ENCODE results near the gene ZNF487. TPM values are rescaled to one million over a fixed set of nuclear protein-coding genes. Genes with fewer than 3 reads are reported as not detected.

Gene ZNF487
- total and polyA plus RNA-seq, 2 of the 13 experiments (the other 11 are each of a cell fraction or from before 2014, with no cell fraction given), result 7.4 to 8.8 TPM

DNA sequence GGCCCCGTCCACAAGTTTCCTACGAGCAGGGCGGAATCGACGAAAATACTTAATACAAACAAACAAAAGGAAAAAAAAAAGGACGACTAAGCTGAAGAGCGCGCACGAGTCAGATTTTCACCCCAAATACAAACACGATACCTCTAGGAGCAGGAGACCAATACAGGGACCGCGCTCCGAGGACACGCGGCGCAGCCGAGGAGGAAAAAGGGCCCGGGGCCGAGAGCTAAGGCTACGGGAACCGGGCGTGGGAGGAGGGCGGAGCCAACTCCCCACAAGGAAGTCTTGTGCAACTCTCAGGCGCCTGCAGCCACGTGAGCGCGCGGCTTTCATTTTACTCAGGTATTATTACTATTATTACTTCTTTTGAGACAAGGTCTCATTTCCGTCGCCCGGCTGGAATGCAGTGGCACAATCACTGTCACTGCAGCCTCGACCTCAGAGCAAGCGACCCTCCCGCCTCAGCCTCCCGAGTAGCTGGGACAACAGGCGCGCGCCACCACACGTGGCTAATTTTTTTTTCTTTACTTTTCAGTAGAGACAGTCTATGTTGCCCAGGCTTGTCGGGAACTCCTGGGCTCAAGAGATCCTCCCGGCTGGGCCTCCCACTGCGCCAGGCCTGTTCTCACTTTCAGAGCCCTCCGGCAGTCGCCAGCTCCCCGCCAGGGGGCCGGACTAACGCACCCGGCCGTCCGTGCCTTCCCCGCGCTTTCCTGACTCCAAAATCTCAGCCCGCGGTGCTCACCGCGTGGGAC, 29.2 kb upstream of the ZNF487 start (continued):
- TF ChIP-seq, protein P1, sequence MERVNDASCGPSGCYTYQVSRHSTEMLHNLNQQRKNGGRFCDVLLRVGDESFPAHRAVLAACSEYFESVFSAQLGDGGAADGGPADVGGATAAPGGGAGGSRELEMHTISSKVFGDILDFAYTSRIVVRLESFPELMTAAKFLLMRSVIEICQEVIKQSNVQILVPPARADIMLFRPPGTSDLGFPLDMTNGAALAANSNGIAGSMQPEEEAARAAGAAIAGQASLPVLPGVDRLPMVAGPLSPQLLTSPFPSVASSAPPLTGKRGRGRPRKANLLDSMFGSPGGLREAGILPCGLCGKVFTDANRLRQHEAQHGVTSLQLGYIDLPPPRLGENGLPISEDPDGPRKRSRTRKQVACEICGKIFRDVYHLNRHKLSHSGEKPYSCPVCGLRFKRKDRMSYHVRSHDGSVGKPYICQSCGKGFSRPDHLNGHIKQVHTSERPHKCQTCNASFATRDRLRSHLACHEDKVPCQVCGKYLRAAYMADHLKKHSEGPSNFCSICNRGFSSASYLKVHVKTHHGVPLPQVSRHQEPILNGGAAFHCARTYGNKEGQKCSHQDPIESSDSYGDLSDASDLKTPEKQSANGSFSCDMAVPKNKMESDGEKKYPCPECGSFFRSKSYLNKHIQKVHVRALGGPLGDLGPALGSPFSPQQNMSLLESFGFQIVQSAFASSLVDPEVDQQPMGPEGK (CRISPR knock-in tag; IDR thresholded peaks at IDR 0.05), result peak; percentile 73
- no peak for TF ChIP-seq PHF21A (CRISPR knock-in tag; IDR thresholded peaks at IDR 0.05)
- TF ChIP-seq, protein P2, sequence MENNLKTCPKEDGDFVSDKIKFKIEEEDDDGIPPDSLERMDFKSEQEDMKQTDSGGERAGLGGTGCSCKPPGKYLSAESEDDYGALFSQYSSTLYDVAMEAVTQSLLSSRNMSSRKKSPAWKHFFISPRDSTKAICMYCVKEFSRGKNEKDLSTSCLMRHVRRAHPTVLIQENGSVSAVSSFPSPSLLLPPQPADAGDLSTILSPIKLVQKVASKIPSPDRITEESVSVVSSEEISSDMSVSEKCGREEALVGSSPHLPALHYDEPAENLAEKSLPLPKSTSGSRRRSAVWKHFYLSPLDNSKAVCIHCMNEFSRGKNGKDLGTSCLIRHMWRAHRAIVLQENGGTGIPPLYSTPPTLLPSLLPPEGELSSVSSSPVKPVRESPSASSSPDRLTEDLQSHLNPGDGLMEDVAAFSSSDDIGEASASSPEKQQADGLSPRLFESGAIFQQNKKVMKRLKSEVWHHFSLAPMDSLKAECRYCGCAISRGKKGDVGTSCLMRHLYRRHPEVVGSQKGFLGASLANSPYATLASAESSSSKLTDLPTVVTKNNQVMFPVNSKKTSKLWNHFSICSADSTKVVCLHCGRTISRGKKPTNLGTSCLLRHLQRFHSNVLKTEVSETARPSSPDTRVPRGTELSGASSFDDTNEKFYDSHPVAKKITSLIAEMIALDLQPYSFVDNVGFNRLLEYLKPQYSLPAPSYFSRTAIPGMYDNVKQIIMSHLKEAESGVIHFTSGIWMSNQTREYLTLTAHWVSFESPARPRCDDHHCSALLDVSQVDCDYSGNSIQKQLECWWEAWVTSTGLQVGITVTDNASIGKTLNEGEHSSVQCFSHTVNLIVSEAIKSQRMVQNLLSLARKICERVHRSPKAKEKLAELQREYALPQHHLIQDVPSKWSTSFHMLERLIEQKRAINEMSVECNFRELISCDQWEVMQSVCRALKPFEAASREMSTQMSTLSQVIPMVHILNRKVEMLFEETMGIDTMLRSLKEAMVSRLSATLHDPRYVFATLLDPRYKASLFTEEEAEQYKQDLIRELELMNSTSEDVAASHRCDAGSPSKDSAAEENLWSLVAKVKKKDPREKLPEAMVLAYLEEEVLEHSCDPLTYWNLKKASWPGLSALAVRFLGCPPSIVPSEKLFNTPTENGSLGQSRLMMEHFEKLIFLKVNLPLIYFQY (CRISPR knock-in tag; IDR thresholded peaks at IDR 0.05; ENCODE audit: borderline replicate concordance), result no peak
- no peak for TF ChIP-seq KDM4B (CRISPR knock-in tag; IDR thresholded peaks at IDR 0.05)
- TF ChIP-seq RBAK (CRISPR knock-in tag; IDR thresholded peaks at IDR 0.05), result no peak
- no peak for TF ChIP-seq ZFP62 (CRISPR knock-in tag; IDR thresholded peaks at IDR 0.05)
- no peak for TF ChIP-seq NPAS2 (CRISPR knock-in tag; IDR thresholded peaks at IDR 0.05; ENCODE audit: borderline replicate concordance)
- TF ChIP-seq FIP1L1 (IDR thresholded peaks at IDR 0.05; ENCODE audit: borderline replicate concordance, insufficient read depth, low read depth, low read length), result 0 out of 2 replicates have a peak, but pooled peaks have one; percentile 56
- TF ChIP-seq MYNN (CRISPR knock-in tag; IDR thresholded peaks at IDR 0.05; ENCODE audit: low read depth), result no peak
- peak; percentile 94 for TF ChIP-seq SAP130 (CRISPR knock-in tag; IDR thresholded peaks at IDR 0.05; ENCODE audit: low read depth)
- no peak for TF ChIP-seq ZBTB37 (CRISPR knock-in tag; IDR thresholded peaks at IDR 0.05)
- no peak; the same call in 1 of the 2 replicates for TF ChIP-seq NCOR1 (IDR thresholded peaks at IDR 0.05; ENCODE audit: borderline replicate concordance, low read length)
- no peak; a peak in 1 of 4 replicates for TF ChIP-seq EP300 (IDR thresholded peaks at IDR 0.05; ENCODE audit: low read depth in 2 of 2, low read length in 2 of 2)
- no peak for TF ChIP-seq EP300 (CRISPR knock-in tag; IDR thresholded peaks at IDR 0.05; ENCODE audit: borderline replicate concordance)
- 0 out of 2 replicates have a peak, but pooled peaks have one; percentile 17 for TF ChIP-seq ZNF160 (CRISPR knock-in tag; IDR thresholded peaks at IDR 0.05)
- TF ChIP-seq ZNF543 (CRISPR knock-in tag; IDR thresholded peaks at IDR 0.05), result no peak
- TF ChIP-seq AGO2 (optimal IDR thresholded peaks at IDR 0.05; ENCODE audit: low read depth, low read length), result no peak
- TF ChIP-seq HNF4A (CRISPR knock-in tag; IDR thresholded peaks at IDR 0.05), result no peak; the same call in 1 of the 2 replicates
- TF ChIP-seq POLR2G (IDR thresholded peaks at IDR 0.05; ENCODE audit: low read depth, low read length), result peak; percentile 95
- TF ChIP-seq PBX3 (CRISPR knock-in tag; IDR thresholded peaks at IDR 0.05; ENCODE audit: borderline replicate concordance), result no peak
- TF ChIP-seq WIZ (CRISPR knock-in tag; IDR thresholded peaks at IDR 0.05), result no peak
- TF ChIP-seq ZNF678 (CRISPR knock-in tag; IDR thresholded peaks at IDR 0.05), result no peak

All from HepG2 (cell line).